ENCODE data around the gene BICD2.

DNA sequence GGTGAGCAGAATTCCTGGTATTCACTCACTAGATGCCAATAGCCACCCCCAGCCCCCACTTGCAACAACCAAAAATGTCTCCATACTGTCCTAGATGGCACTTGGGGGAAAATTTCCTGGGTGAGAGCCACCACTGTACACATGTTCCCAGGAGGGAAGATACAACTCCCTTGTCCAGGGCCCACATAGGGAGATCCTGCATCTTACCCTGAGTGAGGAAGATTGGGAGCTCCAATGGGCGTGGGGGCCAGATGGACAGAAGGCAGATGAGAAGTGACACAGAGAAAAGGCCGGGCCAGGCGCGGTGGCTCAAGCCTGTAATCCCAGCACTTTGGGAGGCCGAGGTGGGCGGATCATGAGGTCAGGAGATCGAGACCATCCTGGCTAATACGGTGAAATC, 82.4 kb downstream of the BICD2 start:
- no peak for TF ChIP-seq EZH2phosphoT487 (IDR thresholded peaks at IDR 0.05; ENCODE audit: insufficient read depth, low read depth)
- no peak for TF ChIP-seq EZH2 (IDR thresholded peaks at IDR 0.05; ENCODE audit: insufficient read depth, poor library complexity, severe bottlenecking)
